ENCODE measurements around the gene G6PC1. TPM values are rescaled to one million over a fixed set of nuclear protein-coding genes. Genes with fewer than 3 reads are reported as not detected.

Gene G6PC1
- total and polyA plus RNA-seq, 2 experiments from 2014 or later: not detected

DNA sequence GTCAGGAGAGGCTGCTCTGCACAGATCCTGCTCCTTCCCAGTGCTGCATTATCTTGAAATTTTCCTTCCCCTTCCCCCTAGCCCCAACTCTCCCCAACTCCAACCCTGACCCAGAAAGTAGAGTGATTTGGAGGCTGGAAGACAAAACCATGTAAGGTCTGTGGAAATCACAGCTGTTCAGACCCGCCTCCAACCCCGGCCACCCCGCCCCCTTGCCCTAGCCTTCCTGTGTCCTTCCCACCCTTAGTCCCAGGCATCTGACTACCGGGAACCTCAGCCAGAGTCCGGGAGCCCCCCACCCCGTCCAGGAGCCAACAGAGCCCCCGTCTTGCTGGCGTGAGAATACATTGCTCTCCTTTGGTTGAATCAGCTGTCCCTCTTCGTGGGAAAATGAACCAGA, 49.6 kb upstream of the G6PC1 start, which contains the start of gene AOC3:
Gene AOC3 (plus strand): TSS at position 246 of the 400 bp plus-strand sequence. CDS start 145 bp downstream, at position 391.
- H3K9me2 ChIP-seq (ENCODE audit: insufficient read depth): no peaks in the 10 kb centered on the region
- peaks cover 7% of the 10 kb centered on the region for H3K36me3 Mint-ChIP-seq (ENCODE audit: low read depth)
- no peak within 1 kb of the TSS for H3K4me3 ChIP-seq
- H3K27ac Mint-ChIP-seq: no peak within 1 kb of the TSS; the same call in 1 of the 2 replicates
- no peak within 1 kb of the TSS for H3K4me3 Mint-ChIP-seq
- H3K27ac ChIP-seq (ENCODE audit: low read depth): no peak within 1 kb of the TSS
- no peaks in the 10 kb centered on the region for H3K79me2 ChIP-seq (replicated peaks; ENCODE audit: insufficient read depth)
- H3K36me3 ChIP-seq (ENCODE audit: insufficient read depth): no peaks in the 10 kb centered on the region
- peak; percentile 29 for DNase-seq (ENCODE audit: low spot score)
- TF ChIP-seq EZH2 (IDR thresholded peaks at IDR 0.05; ENCODE audit: low read depth, unreplicated experiment) (no peak), ZNF114 (CRISPR knock-in tag; IDR thresholded peaks at IDR 0.05) (no peak), CREB1 (CRISPR knock-in tag; IDR thresholded peaks at IDR 0.05; ENCODE audit: low read depth) (no peak), ZNF331 (CRISPR knock-in tag; IDR thresholded peaks at IDR 0.05; ENCODE audit: low read depth) (no peak), EZH2phosphoT487 (IDR thresholded peaks at IDR 0.05; ENCODE audit: unreplicated experiment) (no peak), STAT1 (IDR thresholded peaks at IDR 0.05; ENCODE audit: unreplicated experiment) (no peak), POLR2AphosphoS5 (IDR thresholded peaks at IDR 0.05; ENCODE audit: low read depth) (no peak), JUNB (IDR thresholded peaks at IDR 0.05; ENCODE audit: unreplicated experiment) (no peak), NANOG (IDR thresholded peaks at IDR 0.05; ENCODE audit: borderline replicate concordance) (no peak)
- TF ChIP-seq, protein P1, sequence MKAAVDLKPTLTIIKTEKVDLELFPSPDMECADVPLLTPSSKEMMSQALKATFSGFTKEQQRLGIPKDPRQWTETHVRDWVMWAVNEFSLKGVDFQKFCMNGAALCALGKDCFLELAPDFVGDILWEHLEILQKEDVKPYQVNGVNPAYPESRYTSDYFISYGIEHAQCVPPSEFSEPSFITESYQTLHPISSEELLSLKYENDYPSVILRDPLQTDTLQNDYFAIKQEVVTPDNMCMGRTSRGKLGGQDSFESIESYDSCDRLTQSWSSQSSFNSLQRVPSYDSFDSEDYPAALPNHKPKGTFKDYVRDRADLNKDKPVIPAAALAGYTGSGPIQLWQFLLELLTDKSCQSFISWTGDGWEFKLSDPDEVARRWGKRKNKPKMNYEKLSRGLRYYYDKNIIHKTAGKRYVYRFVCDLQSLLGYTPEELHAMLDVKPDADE (IDR thresholded peaks at IDR 0.05): no peak
- TF ChIP-seq, protein P2, sequence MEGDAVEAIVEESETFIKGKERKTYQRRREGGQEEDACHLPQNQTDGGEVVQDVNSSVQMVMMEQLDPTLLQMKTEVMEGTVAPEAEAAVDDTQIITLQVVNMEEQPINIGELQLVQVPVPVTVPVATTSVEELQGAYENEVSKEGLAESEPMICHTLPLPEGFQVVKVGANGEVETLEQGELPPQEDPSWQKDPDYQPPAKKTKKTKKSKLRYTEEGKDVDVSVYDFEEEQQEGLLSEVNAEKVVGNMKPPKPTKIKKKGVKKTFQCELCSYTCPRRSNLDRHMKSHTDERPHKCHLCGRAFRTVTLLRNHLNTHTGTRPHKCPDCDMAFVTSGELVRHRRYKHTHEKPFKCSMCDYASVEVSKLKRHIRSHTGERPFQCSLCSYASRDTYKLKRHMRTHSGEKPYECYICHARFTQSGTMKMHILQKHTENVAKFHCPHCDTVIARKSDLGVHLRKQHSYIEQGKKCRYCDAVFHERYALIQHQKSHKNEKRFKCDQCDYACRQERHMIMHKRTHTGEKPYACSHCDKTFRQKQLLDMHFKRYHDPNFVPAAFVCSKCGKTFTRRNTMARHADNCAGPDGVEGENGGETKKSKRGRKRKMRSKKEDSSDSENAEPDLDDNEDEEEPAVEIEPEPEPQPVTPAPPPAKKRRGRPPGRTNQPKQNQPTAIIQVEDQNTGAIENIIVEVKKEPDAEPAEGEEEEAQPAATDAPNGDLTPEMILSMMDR (conservative IDR thresholded peaks at IDR 0.05; ENCODE audit: low read depth in 2 of 2): no peak
- TF ChIP-seq, protein P3, sequence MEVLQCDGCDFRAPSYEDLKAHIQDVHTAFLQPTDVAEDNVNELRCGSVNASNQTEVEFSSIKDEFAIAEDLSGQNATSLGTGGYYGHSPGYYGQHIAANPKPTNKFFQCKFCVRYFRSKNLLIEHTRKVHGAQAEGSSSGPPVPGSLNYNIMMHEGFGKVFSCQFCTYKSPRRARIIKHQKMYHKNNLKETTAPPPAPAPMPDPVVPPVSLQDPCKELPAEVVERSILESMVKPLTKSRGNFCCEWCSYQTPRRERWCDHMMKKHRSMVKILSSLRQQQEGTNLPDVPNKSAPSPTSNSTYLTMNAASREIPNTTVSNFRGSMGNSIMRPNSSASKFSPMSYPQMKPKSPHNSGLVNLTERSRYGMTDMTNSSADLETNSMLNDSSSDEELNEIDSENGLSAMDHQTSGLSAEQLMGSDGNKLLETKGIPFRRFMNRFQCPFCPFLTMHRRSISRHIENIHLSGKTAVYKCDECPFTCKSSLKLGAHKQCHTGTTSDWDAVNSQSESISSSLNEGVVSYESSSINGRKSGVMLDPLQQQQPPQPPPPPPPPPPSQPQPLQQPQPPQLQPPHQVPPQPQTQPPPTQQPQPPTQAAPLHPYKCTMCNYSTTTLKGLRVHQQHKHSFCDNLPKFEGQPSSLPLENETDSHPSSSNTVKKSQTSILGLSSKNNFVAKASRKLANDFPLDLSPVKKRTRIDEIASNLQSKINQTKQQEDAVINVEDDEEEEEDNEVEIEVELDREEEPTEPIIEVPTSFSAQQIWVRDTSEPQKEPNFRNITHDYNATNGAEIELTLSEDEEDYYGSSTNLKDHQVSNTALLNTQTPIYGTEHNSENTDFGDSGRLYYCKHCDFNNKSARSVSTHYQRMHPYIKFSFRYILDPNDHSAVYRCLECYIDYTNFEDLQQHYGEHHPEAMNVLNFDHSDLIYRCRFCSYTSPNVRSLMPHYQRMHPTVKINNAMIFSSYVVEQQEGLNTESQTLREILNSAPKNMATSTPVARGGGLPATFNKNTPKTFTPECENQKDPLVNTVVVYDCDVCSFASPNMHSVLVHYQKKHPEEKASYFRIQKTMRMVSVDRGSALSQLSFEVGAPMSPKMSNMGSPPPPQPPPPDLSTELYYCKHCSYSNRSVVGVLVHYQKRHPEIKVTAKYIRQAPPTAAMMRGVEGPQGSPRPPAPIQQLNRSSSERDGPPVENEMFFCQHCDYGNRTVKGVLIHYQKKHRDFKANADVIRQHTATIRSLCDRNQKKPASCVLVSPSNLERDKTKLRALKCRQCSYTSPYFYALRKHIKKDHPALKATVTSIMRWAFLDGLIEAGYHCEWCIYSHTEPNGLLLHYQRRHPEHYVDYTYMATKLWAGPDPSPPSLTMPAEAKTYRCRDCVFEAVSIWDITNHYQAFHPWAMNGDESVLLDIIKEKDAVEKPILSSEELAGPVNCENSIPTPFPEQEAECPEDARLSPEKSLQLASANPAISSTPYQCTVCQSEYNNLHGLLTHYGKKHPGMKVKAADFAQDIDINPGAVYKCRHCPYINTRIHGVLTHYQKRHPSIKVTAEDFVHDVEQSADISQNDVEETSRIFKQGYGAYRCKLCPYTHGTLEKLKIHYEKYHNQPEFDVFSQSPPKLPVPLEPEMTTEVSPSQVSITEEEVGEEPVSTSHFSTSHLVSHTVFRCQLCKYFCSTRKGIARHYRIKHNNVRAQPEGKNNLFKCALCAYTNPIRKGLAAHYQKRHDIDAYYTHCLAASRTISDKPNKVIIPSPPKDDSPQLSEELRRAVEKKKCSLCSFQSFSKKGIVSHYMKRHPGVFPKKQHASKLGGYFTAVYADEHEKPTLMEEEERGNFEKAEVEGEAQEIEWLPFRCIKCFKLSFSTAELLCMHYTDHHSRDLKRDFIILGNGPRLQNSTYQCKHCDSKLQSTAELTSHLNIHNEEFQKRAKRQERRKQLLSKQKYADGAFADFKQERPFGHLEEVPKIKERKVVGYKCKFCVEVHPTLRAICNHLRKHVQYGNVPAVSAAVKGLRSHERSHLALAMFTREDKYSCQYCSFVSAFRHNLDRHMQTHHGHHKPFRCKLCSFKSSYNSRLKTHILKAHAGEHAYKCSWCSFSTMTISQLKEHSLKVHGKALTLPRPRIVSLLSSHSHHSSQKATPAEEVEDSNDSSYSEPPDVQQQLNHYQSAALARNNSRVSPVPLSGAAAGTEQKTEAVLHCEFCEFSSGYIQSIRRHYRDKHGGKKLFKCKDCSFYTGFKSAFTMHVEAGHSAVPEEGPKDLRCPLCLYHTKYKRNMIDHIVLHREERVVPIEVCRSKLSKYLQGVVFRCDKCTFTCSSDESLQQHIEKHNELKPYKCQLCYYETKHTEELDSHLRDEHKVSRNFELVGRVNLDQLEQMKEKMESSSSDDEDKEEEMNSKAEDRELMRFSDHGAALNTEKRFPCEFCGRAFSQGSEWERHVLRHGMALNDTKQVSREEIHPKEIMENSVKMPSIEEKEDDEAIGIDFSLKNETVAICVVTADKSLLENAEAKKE (CRISPR knock-in tag; IDR thresholded peaks at IDR 0.05): no peak
- TF ChIP-seq, protein P4, sequence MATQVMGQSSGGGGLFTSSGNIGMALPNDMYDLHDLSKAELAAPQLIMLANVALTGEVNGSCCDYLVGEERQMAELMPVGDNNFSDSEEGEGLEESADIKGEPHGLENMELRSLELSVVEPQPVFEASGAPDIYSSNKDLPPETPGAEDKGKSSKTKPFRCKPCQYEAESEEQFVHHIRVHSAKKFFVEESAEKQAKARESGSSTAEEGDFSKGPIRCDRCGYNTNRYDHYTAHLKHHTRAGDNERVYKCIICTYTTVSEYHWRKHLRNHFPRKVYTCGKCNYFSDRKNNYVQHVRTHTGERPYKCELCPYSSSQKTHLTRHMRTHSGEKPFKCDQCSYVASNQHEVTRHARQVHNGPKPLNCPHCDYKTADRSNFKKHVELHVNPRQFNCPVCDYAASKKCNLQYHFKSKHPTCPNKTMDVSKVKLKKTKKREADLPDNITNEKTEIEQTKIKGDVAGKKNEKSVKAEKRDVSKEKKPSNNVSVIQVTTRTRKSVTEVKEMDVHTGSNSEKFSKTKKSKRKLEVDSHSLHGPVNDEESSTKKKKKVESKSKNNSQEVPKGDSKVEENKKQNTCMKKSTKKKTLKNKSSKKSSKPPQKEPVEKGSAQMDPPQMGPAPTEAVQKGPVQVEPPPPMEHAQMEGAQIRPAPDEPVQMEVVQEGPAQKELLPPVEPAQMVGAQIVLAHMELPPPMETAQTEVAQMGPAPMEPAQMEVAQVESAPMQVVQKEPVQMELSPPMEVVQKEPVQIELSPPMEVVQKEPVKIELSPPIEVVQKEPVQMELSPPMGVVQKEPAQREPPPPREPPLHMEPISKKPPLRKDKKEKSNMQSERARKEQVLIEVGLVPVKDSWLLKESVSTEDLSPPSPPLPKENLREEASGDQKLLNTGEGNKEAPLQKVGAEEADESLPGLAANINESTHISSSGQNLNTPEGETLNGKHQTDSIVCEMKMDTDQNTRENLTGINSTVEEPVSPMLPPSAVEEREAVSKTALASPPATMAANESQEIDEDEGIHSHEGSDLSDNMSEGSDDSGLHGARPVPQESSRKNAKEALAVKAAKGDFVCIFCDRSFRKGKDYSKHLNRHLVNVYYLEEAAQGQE (IDR thresholded peaks at IDR 0.05; ENCODE audit: unreplicated experiment): no peak
- H3K27me3 ChIP-seq (ENCODE audit: insufficient read depth): no peaks in the 10 kb centered on the region
- H3K9me3 Mint-ChIP-seq: no peaks in the 10 kb centered on the region; the same call in 1 of the 3 replicates
- peaks cover 5% of the 10 kb centered on the region; the same call in 2 of the 3 replicates for H3K4me1 Mint-ChIP-seq
- no peaks in the 10 kb centered on the region for H3K4me1 ChIP-seq (ENCODE audit: insufficient read depth)
- H2AFZ ChIP-seq: no peak within 1 kb of the TSS
- ATAC-seq: peak; percentile 35
- no peak within 1 kb of the TSS for H3K4me2 ChIP-seq
- H4K20me1 ChIP-seq (replicated peaks; ENCODE audit: insufficient read depth): no peaks in the 10 kb centered on the region; the same call in 1 of the 2 replicates
- H3F3A ChIP-seq (replicated peaks; ENCODE audit: low read depth): 0 out of 2 replicates have a peak, but pooled peaks cover 5% of the 10 kb centered on the region
- peaks cover 3% of the 10 kb centered on the region for H3K27me3 Mint-ChIP-seq (ENCODE audit: insufficient read depth, low read depth, poor library complexity)
